Hepatocyte (in vitro differentiated cells): ENCODE results near the gene DYSF.

Source experiments
- EZH2 ChIP-seq: fragments of 200-600 bp; sonication (generic); IDR thresholded peaks from 2 replicates; pipeline ENCODE4 v1.6.1; 2016; ENCODE audit warnings: antibody characterized with exemption, mild to moderate bottlenecking, borderline replicate concordance
- TF ChIP-seq, protein P1 (sequence below): fragments of 200-600 bp; sonication (generic); IDR thresholded peaks from 2 replicates; pipeline ENCODE4 v1.5.1; 2016; ENCODE audit warnings: antibody characterized with exemption, mild to moderate bottlenecking; ENCODE audit not compliant: poor library complexity

DNA sequence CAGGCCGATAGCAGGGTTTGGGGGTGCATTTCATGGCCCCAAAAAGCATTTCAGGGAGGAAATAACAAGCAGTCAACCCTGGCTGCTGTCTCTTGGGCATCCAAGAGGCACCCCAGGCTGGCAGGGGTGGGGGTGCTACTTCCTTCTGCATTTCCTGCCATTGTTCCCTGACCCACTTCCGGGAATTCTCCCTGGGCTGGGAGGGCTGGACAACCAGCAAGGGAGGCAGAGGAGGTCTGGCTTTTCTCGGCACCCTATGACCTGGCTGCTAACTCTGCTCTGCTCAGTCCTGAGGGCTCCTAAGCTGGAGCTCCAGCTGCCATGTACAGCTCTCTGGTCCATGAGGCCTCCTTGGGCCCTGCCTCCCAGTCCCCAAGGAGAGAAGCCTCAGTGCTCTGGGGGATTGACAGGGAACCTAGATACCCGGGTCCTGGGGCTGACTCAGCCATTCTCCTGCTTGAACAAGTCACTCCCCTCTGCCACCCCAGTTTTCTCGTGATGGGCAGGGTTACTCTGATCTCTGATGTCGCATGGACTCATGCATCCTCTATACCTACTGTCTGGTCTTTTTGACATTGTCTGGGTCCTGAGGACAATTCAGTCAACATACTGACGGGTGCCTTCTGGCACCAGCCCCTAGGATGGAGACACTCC, 47.2 kb downstream of the DYSF start:
- TF ChIP-seq, protein P1, sequence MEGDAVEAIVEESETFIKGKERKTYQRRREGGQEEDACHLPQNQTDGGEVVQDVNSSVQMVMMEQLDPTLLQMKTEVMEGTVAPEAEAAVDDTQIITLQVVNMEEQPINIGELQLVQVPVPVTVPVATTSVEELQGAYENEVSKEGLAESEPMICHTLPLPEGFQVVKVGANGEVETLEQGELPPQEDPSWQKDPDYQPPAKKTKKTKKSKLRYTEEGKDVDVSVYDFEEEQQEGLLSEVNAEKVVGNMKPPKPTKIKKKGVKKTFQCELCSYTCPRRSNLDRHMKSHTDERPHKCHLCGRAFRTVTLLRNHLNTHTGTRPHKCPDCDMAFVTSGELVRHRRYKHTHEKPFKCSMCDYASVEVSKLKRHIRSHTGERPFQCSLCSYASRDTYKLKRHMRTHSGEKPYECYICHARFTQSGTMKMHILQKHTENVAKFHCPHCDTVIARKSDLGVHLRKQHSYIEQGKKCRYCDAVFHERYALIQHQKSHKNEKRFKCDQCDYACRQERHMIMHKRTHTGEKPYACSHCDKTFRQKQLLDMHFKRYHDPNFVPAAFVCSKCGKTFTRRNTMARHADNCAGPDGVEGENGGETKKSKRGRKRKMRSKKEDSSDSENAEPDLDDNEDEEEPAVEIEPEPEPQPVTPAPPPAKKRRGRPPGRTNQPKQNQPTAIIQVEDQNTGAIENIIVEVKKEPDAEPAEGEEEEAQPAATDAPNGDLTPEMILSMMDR, result no peak
- TF ChIP-seq EZH2, result no peak
